Testis (tissue), 3 donors: ENCODE measurements around the gene IRF7. TPM values are rescaled to one million over a fixed set of nuclear protein-coding genes. Genes with fewer than 3 reads are reported as not detected.
A peak's percentile ranks its signal among the peaks of the same experiment; 100 is the strongest.

Experiments
- DNase-seq: peaks from one replicate; pipeline ENCODE4 v3.0.0-alpha.2; 2019
- H3K27ac ChIP-seq, 2 donors: fragments of 200-600 bp; sonication (generic); one replicate each; pipeline ENCODE4 v1.5.1; 2019
- H3K27me3 ChIP-seq: fragments of 200-600 bp; sonication (generic); one replicate; pipeline ENCODE4 v1.5.1; 2019
- H3K36me3 ChIP-seq: fragments of 200-600 bp; sonication (generic); one replicate; pipeline ENCODE4 v1.5.1; 2017; ENCODE audit warnings: low read depth; ENCODE audit errors: missing control alignments
- H3K4me1 ChIP-seq: fragments of 200-600 bp; sonication (generic); one replicate; pipeline ENCODE4 v1.5.1; 2019
- H3K4me3 ChIP-seq, 2 donors: fragments of 200-600 bp; sonication (generic); one replicate each; pipeline ENCODE4 v1.5.1; 2017 to 2019
- H3K9me3 ChIP-seq: fragments of 200-600 bp; sonication (generic); one replicate; pipeline ENCODE4 v1.5.1; 2017
- POLR2A ChIP-seq: fragments of 450-650 bp; IDR thresholded peaks from one replicate; pipeline ENCODE4 v1.6.1; 2017; ENCODE audit warnings: antibody characterized with exemption, mild to moderate bottlenecking, moderate library complexity
- WGBS, 2 donors: methylation state at CpG; one replicate each; pipeline ENCODE4 v1.1.5; 2018; 5-methylcytosine and 5-hydroxymethylcytosine counted together
- intact Hi-C: fragments of 100-400 bp; cut with DNase I; formaldehyde crosslinking; loops from one replicate; pipeline ENCODE4 v1.15.1; 2023; ENCODE audit warnings: low total_unique reads
- polyA plus RNA-seq: library from polyadenylated mRNA; stranded (reverse); fragments of 350-450 nt; fragmentation: Illumina TruSeq; extraction: RNeasy Lipid Tissue Mini Kit (QIAGEN cat#74804); gene quantifications from one replicate; pipeline ENCODE4 v1.2.3, GENCODE V29; 2014; ENCODE audit warnings: low read depth, low replicate concordance; ENCODE audit not compliant: insufficient read depth
- total RNA-seq, 2 donors: library from RNA; depleted of rRNA; stranded (reverse); fragments of >200 nt; gene quantifications; one replicate each; pipeline ENCODE4 v1.2.3, GENCODE V29; 2016
- TF ChIP-seq, protein P1 (sequence below), 3 experiments: fragments of 450-650 bp in 2 of 3; fragments of 200-600 bp in 1 of 3; sonication (generic) in 1 of 3; IDR thresholded peaks; one replicate each; pipeline ENCODE4 v1.5.1; 2016 to 2019; ENCODE audit warnings: antibody characterized with exemption in 3 of 3, mild to moderate bottlenecking in 2 of 3, moderate library complexity in 1 of 3

The IRF7 gene
- total and polyA plus RNA-seq, 3 donors from 2014 or later, result 9.9 to 30.1 (median 13.0) TPM

GRCh38 chr11:629237-629583 lies 13.5 kb upstream of the IRF7 start:
- Histone ChIP-seq H3K27me3 (no peaks in the 10 kb centered on the region), H3K4me1 (no peaks in the 10 kb centered on the region), H3K4me3 (no peak overlapping the region), H3K27ac (no peak overlapping the region), H3K9me3 (no peaks in the 10 kb centered on the region), H3K36me3 (no peaks in the 10 kb centered on the region)
- WGBS, 2 donors, result 48 to 62% methylated on average over 10 of the region's 10 CpGs
- intact Hi-C loops, result no loop called here
- no peak for DNase-seq
- TF ChIP-seq POLR2A, result no peak
- TF ChIP-seq, protein P1, sequence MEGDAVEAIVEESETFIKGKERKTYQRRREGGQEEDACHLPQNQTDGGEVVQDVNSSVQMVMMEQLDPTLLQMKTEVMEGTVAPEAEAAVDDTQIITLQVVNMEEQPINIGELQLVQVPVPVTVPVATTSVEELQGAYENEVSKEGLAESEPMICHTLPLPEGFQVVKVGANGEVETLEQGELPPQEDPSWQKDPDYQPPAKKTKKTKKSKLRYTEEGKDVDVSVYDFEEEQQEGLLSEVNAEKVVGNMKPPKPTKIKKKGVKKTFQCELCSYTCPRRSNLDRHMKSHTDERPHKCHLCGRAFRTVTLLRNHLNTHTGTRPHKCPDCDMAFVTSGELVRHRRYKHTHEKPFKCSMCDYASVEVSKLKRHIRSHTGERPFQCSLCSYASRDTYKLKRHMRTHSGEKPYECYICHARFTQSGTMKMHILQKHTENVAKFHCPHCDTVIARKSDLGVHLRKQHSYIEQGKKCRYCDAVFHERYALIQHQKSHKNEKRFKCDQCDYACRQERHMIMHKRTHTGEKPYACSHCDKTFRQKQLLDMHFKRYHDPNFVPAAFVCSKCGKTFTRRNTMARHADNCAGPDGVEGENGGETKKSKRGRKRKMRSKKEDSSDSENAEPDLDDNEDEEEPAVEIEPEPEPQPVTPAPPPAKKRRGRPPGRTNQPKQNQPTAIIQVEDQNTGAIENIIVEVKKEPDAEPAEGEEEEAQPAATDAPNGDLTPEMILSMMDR (IDR thresholded peaks at IDR 0.05), result no peak

DNA sequence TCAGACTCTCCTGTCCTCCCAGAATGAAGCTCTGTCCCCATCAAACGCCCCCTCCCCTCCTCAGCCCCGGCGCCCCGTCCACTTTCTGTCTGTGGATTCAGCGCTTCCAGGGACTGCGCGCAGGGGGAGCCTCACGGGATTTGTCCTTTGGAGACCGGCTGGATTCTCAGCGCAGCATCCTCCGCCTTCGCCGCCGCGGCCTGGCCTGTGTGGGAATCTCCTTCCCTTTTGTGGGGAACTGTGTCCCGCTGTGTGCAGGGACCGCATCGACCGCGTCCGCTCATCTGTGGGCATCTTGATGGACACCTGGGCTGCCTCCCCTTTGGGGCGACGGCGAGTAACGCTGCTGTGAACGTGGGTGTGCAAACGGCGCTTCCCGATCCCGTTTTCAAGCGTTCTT lies 12.3 kb upstream of the IRF7 start:
- 62 to 78% methylated on average over 31 of the region's 31 CpGs for WGBS, 2 donors
- TF ChIP-seq, protein P1 (IDR thresholded peaks at IDR 0.05), result no peak
- no peak for TF ChIP-seq POLR2A
- no peaks in the 10 kb centered on the region for H3K36me3 ChIP-seq
- no peak overlapping the region for H3K4me3 ChIP-seq
- intact Hi-C loops, result no loop called here
- no peaks in the 10 kb centered on the region for H3K4me1 ChIP-seq
- no peak for DNase-seq
- H3K27ac ChIP-seq, result no peak overlapping the region
- no peaks in the 10 kb centered on the region for H3K27me3 ChIP-seq
- no peaks in the 10 kb centered on the region for H3K9me3 ChIP-seq

DNA sequence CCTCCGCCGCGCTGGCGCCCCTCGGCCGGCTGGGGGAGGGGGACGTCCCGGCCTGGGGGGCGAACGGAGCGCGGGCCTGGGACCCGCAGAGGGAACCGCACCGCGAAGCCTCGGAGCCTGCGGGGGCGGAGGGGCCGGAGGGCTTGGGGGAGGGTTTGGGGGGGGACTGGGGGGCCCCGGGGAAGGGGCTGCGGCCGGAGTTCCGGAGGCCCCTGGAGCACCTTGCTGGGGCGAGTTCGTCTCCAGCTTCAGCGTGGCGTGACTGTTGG lies 11.5 kb upstream of the IRF7 start:
- 38 to 57% methylated on average over 12 to 22 of the region's 28 CpGs for WGBS, 2 donors
- H3K4me3 ChIP-seq, result peak overlapping the region in 1 of 2 donors; percentile 4
- H3K4me1 ChIP-seq, result no peaks in the 10 kb centered on the region
- no peaks in the 10 kb centered on the region for H3K27me3 ChIP-seq
- H3K27ac ChIP-seq, result no peak overlapping the region
- intact Hi-C loops, result no loop called here
- H3K36me3 ChIP-seq, result no peaks in the 10 kb centered on the region
- H3K9me3 ChIP-seq, result no peaks in the 10 kb centered on the region
- TF ChIP-seq, protein P1 (IDR thresholded peaks at IDR 0.05), result no peak
- no peak for TF ChIP-seq POLR2A
- DNase-seq, result no peak

- 36 to 80% methylated on average over 2 to 19 of the region's 72 CpGs for WGBS, 2 donors
- Histone ChIP-seq H3K4me3 (peak within 1 kb of the TSS in 1 of 2 donors; percentile 4), H3K36me3 (no peaks in the 10 kb centered on the region), H3K27me3 (no peaks in the 10 kb centered on the region), H3K27ac (no peak within 1 kb of the TSS), H3K4me1 (no peaks in the 10 kb centered on the region), H3K9me3 (no peaks in the 10 kb centered on the region)
- no peak for DNase-seq
- intact Hi-C loops, result no loop called here
- TF ChIP-seq POLR2A, result no peak
- TF ChIP-seq, protein P1 (IDR thresholded peaks at IDR 0.05), result no peak
Observed at GRCh38 chr11:626475-627307, 10.9 kb upstream of the IRF7 start, which contains the start of gene SCT. Gene SCT (minus strand): TSS chr11:627181. CDS start chr11:627143, 38 bp downstream.

GRCh38 chr11:625636-626268 lies 10.0 kb upstream of the IRF7 start:
- H3K27me3 ChIP-seq, result no peaks in the 10 kb centered on the region
- intact Hi-C loops, result no loop called here
- no peak for DNase-seq
- H3K4me1 ChIP-seq, result no peaks in the 10 kb centered on the region
- H3K36me3 ChIP-seq, result no peaks in the 10 kb centered on the region
- 87% methylated on average over 12 to 22 of the region's 22 CpGs for WGBS, 2 donors
- no peaks in the 10 kb centered on the region for H3K9me3 ChIP-seq
- H3K27ac ChIP-seq, result no peak overlapping the region
- TF ChIP-seq, protein P1 (IDR thresholded peaks at IDR 0.05), result no peak
- TF ChIP-seq POLR2A, result no peak
- H3K4me3 ChIP-seq, result no peak overlapping the region
